Endothelial cell (in vitro differentiated cells): ENCODE measurements around the gene JPH4. TPM values are rescaled to one million over a fixed set of nuclear protein-coding genes. Genes with fewer than 3 reads are reported as not detected.
"Not testable (repeated sequence)": the region's sequence is repeated elsewhere in the genome, so short reads cannot be mapped to it uniquely, and the experiment has no call there.

Source experiments
- DNase-seq: peaks from one replicate; pipeline ENCODE4 v3.0.0; 2021; ENCODE audit warnings: low spot score
- H3K27ac Mint-ChIP-seq: one replicate; pipeline ENCODE4 v1.8.0; 2021; ENCODE audit warnings: mixed read lengths, inconsistent platforms; ENCODE audit not compliant: unreplicated experiment
- H3K27me3 Mint-ChIP-seq: one replicate; pipeline ENCODE4 v1.8.0; 2021; ENCODE audit warnings: mild to moderate bottlenecking, moderate library complexity, mixed read lengths, inconsistent platforms; ENCODE audit not compliant: unreplicated experiment
- H3K36me3 Mint-ChIP-seq: one replicate; pipeline ENCODE4 v1.8.0; 2021; ENCODE audit warnings: mild to moderate bottlenecking, low read depth, mixed read lengths, inconsistent platforms; ENCODE audit not compliant: unreplicated experiment
- H3K4me1 Mint-ChIP-seq: one replicate; pipeline ENCODE4 v1.8.0; 2021; ENCODE audit warnings: mild to moderate bottlenecking, mixed read lengths, inconsistent platforms; ENCODE audit not compliant: unreplicated experiment
- H3K4me3 Mint-ChIP-seq: one replicate; pipeline ENCODE4 v1.8.0; 2021; ENCODE audit warnings: mild to moderate bottlenecking, mixed read lengths, inconsistent platforms; ENCODE audit not compliant: unreplicated experiment
- H3K9me3 Mint-ChIP-seq: one replicate; pipeline ENCODE4 v1.8.0; 2021; ENCODE audit warnings: mixed read lengths, inconsistent platforms; ENCODE audit not compliant: unreplicated experiment
- CTCF ChIP-seq: fragments of 200-600 bp; sonication (generic); IDR thresholded peaks from one replicate; pipeline ENCODE4 v1.5.0; 2021; ENCODE audit warnings: antibody characterized with exemption; ENCODE audit not compliant: unreplicated experiment
- total RNA-seq: library from RNA; stranded (reverse); fragmentation: NEBNext Ultra II Directional; extraction: Animal tissue kit (Norgen Biotek cat#: 25700); gene quantifications from one replicate; pipeline ENCODE4 v1.2.1, GENCODE V29; 2021; ENCODE audit not compliant: unreplicated experiment

Gene JPH4
- total RNA-seq, 1 donor from 2014 or later, result 0.64 TPM

DNA sequence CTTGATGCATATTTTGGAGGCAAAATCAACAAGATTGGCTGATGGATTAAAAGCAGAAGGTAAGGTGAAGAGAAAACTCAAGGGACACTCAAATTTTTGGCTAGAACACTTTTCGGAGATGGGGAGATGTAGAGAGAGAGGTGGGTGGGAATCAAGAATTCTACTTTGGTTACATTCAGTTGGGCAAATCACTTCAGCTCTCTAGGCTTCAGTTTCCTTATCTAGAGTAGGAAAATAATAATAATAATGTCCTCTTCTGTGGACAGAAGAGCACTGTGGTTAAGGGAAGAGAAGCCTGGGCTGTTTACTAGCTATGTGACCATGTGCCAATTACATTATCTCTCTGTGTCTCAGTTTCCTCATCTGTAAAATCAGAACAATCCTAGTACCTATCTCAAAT, 34.2 kb upstream of the JPH4 start:
- H3K27me3 Mint-ChIP-seq, result peaks cover 4% of the 10 kb centered on the region
- H3K9me3 Mint-ChIP-seq, result peaks cover 3% of the 10 kb centered on the region
- H3K4me1 Mint-ChIP-seq, result peaks cover 2% of the 10 kb centered on the region
- no peak overlapping the region for H3K27ac Mint-ChIP-seq
- peaks cover 4% of the 10 kb centered on the region for H3K36me3 Mint-ChIP-seq
- H3K4me3 Mint-ChIP-seq, result no peak overlapping the region
- no peak for TF ChIP-seq CTCF
- no peak for DNase-seq

DNA sequence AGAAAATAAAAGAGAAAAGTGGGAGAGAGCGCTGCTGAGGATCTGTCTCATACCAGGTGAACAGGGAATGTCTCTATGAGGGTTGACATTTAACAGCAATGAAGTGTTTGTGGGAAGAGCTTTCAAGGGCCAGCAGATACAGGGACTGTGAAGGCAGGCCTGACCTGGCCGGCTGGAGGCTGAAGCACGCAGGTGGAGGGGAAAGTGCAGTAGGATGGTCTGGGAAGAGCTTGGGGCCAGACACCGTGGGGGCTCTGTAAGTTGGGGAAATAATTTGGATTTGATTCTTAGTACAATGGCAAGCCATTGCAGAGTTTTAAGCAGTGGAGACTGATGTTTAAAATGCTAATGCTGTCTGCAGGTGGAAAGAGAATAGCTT, 33.8 kb upstream of the JPH4 start:
- H3K27ac Mint-ChIP-seq, result no peak overlapping the region
- H3K36me3 Mint-ChIP-seq, result peaks cover 4% of the 10 kb centered on the region
- DNase-seq, result no peak
- H3K9me3 Mint-ChIP-seq, result peaks cover 3% of the 10 kb centered on the region
- peaks cover 4% of the 10 kb centered on the region for H3K27me3 Mint-ChIP-seq
- TF ChIP-seq CTCF, result no peak
- H3K4me3 Mint-ChIP-seq, result no peak overlapping the region
- peaks cover 2% of the 10 kb centered on the region for H3K4me1 Mint-ChIP-seq

DNA sequence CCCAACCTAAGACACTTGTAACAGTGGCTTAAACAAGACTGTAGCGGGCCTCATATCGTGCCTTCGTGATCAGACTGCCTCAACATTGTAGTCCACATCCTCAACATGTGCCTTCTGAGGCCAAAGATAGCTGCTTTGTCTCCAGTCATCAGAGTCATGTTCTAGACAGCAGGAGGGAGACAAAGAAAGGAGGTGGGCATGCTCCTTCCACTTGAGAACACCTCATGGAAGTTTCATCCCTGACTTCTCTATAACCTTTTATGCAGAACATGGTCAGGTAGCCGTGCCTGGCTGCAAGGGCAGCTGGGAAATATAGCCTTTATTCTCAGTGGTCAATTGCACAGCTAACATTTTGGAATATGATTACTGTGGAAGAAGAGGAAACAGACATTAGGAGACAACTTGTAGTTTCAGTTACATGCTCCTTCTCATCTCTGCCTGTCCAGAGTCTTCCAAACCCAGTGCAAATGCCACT, 32.3 kb upstream of the JPH4 start:
- H3K27ac Mint-ChIP-seq, result no peak overlapping the region
- peaks cover 2% of the 10 kb centered on the region for H3K4me1 Mint-ChIP-seq
- TF ChIP-seq CTCF, result no peak
- no peak for DNase-seq
- peaks cover 3% of the 10 kb centered on the region for H3K9me3 Mint-ChIP-seq
- H3K27me3 Mint-ChIP-seq, result peaks cover 4% of the 10 kb centered on the region
- H3K4me3 Mint-ChIP-seq, result no peak overlapping the region
- peaks cover 4% of the 10 kb centered on the region for H3K36me3 Mint-ChIP-seq

GRCh38 chr14:23610090-23610814, 31.7 kb upstream of the JPH4 start:
- H3K4me1 Mint-ChIP-seq, result peaks cover 2% of the 10 kb centered on the region
- H3K9me3 Mint-ChIP-seq, result peaks cover 3% of the 10 kb centered on the region
- DNase-seq, result no peak

DNA sequence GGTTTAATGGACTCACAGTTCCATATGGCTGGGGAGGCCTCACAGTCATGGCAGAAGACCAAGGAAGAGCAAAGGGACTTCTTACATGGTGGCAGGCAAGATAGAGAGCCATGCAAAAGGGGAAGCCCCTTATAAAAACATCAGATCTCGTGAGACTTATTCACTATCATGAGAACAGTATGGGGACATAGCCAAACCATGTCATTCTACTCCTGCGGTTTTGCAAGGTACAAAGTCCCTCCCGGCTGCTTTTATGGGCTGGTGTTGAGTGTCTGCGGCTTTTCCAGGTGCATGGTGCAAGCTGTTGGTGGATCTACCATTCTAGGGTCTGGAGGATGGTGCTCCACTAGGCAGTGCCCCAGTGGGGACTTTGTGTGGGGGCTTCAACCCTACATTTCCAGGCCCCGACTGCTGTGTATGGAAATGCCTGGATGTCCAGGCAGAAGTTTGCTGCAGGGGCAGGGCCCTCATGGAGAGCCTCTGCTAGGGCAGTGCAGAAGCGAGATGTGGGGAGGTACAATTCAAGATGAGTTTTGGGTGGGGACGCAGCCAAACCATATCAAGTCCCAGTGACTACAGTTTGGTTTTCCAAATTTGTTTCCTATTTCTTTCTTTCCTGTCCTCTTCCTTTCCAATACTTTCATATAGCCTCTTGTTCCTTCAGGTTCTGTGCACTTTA, 31.0 kb upstream of the JPH4 start:
- H3K36me3 Mint-ChIP-seq, H3K4me1 Mint-ChIP-seq, H3K27ac Mint-ChIP-seq, H3K4me3 Mint-ChIP-seq, H3K9me3 Mint-ChIP-seq, DNase-seq, H3K27me3 Mint-ChIP-seq: not testable (repeated sequence)

More at GRCh38 chr14:23610090-23610814, 31.7 kb upstream of the JPH4 start:
- H3K4me3 Mint-ChIP-seq, result no peak overlapping the region
- H3K27me3 Mint-ChIP-seq, result peaks cover 4% of the 10 kb centered on the region
- no peak overlapping the region for H3K27ac Mint-ChIP-seq
- no peak for TF ChIP-seq CTCF
- peaks cover 4% of the 10 kb centered on the region for H3K36me3 Mint-ChIP-seq
